Peyer's patch (tissue), 4 donors: ENCODE results near the gene TEAD1. TPM values are rescaled to one million over a fixed set of nuclear protein-coding genes. Genes with fewer than 3 reads are reported as not detected.
A peak's percentile ranks its signal among the peaks of the same experiment; 100 is the strongest.
"Not testable (repeated sequence)": the region's sequence is repeated elsewhere in the genome, so short reads cannot be mapped to it uniquely, and the experiment has no call there.

Experiments used
- DNase-seq, 3 donors: peaks; one replicate each; pipeline ENCODE4 v3.0.0-alpha.2; 2017 to 2019
- H3K27ac ChIP-seq, 4 donors: fragments of 200-600 bp; sonication (generic); one replicate each; pipeline ENCODE4 v1.5.1; 2016 to 2019
- H3K27me3 ChIP-seq, 2 donors: fragments of 200-600 bp; sonication (generic); one replicate each; pipeline ENCODE4 v1.5.1; 2019
- H3K36me3 ChIP-seq, 3 donors: fragments of 200-600 bp; sonication (generic); one replicate each; pipeline ENCODE4 v1.5.1; 2016 to 2019
- H3K4me1 ChIP-seq, 4 donors: fragments of 200-600 bp; sonication (generic); one replicate each; pipeline ENCODE4 v1.5.1; 2016 to 2019
- H3K4me3 ChIP-seq, 4 donors: fragments of 200-600 bp; sonication (generic); 1 replicate in 3 of 4; 2 replicates in 1 of 4; pipeline ENCODE4 v1.5.1; 2016 to 2019; ENCODE audit warnings: mild to moderate bottlenecking in 1 of 4
- H3K9me3 ChIP-seq, 4 donors: fragments of 200-600 bp; sonication (generic); one replicate each; pipeline ENCODE4 v1.5.1; 2016 to 2019; ENCODE audit warnings: mild to moderate bottlenecking in 1 of 4
- POLR2A ChIP-seq, 2 donors: fragments of 450-650 bp; IDR thresholded peaks; one replicate each; pipeline ENCODE4 v1.5.1; 2017; ENCODE audit warnings: antibody characterized with exemption in 2 of 2, mild to moderate bottlenecking in 2 of 2, moderate library complexity in 2 of 2
- total RNA-seq, 4 donors: library from RNA; depleted of rRNA; stranded (reverse); fragments of >200 nt; gene quantifications; one replicate each; pipeline ENCODE4 v1.1.0, GENCODE V29; 2016
- TF ChIP-seq, protein P1 (sequence below), 6 experiments: fragments of 450-650 bp in 4 of 6; fragments of 200-600 bp in 2 of 6; sonication (generic) in 1 of 6; IDR thresholded peaks; one replicate each; pipeline ENCODE4 v1.5.1; 2017 to 2019; ENCODE audit warnings: antibody characterized with exemption in 6 of 6, mild to moderate bottlenecking in 3 of 6, moderate library complexity in 1 of 6

Gene TEAD1
- total RNA-seq, 4 donors from 2014 or later, result 34.5 to 125 (median 65.1) TPM

DNA sequence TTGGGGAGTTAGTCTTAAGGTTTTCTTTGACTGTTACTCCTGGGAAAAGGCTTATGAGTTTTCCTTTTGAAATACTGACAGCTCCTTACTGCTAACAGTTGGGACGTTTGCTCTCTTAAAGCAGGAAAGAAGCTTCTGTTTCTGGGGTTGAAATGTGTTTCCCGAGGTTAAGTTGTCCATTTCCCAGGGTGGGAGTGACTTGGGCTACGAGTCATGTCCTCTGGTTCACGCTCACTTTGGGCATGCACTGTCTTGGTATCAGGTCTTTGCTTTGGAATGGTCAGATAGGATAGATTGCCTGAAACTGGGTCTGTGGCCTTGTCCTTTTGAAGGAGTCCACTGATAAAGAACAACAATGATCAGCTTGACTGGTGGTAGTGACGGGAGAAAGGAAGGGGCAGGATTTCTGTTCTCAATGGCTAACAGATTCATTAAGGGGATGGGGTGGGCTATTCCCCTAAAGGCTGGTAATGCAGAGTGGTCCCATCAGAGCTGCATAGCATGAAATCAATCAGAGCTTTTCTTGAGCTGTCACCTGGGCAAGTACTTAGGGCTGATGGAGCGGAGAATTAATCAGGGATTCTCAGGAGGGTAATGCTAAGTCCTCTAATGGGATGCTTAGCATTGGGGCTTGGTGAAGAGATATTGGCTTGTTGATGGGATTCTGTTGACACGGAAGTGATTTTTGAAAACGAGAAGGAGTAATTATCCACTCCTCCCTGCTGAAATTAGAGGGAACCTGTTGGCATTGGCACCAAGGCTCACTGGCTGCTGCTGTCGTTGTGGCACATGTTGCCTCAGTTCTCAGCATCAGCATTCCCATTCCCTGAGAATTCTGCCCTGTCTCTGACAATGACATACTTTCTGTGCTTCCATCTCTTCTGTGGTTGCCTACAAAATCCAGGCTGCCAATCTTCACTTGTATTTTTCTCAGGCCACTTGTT lies 81.6 kb downstream of the TEAD1 start:
- Histone ChIP-seq H3K9me3 (no peaks in the 10 kb centered on the region), H3K27me3 (no peaks in the 10 kb centered on the region), H3K36me3 (no peaks in the 10 kb centered on the region), H3K4me1 (no peaks in the 10 kb centered on the region), H3K4me3 (no peak overlapping the region), H3K27ac (no peak overlapping the region)
- no peak for DNase-seq
- no peak for TF ChIP-seq POLR2A (IDR thresholded peaks at IDR 0.05)
- TF ChIP-seq, protein P1, sequence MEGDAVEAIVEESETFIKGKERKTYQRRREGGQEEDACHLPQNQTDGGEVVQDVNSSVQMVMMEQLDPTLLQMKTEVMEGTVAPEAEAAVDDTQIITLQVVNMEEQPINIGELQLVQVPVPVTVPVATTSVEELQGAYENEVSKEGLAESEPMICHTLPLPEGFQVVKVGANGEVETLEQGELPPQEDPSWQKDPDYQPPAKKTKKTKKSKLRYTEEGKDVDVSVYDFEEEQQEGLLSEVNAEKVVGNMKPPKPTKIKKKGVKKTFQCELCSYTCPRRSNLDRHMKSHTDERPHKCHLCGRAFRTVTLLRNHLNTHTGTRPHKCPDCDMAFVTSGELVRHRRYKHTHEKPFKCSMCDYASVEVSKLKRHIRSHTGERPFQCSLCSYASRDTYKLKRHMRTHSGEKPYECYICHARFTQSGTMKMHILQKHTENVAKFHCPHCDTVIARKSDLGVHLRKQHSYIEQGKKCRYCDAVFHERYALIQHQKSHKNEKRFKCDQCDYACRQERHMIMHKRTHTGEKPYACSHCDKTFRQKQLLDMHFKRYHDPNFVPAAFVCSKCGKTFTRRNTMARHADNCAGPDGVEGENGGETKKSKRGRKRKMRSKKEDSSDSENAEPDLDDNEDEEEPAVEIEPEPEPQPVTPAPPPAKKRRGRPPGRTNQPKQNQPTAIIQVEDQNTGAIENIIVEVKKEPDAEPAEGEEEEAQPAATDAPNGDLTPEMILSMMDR (IDR thresholded peaks at IDR 0.05), result no peak

DNA sequence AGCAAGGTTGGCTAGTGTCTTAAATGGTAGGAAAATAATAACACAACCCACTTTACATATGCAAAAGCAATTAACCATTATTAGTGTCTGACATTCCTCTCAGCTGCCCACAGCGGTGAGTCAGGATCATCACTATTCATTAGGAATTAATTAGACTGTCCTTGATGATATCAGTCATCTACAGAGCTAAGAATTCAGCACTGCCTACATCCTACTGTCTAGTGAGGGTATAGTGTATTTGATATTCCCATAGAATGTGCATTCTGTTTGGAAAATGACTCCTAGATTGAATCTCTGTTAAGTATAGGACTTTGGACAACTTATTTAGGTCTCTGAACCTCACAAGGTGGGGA lies 82.2 kb downstream of the TEAD1 start:
- Histone ChIP-seq H3K9me3 (no peaks in the 10 kb centered on the region), H3K36me3 (no peaks in the 10 kb centered on the region), H3K27me3 (no peaks in the 10 kb centered on the region), H3K27ac (no peak overlapping the region), H3K4me1 (no peaks in the 10 kb centered on the region), H3K4me3 (no peak overlapping the region)
- TF ChIP-seq, protein P1 (IDR thresholded peaks at IDR 0.05), result no peak
- TF ChIP-seq POLR2A (IDR thresholded peaks at IDR 0.05), result no peak
- DNase-seq, result no peak

DNA sequence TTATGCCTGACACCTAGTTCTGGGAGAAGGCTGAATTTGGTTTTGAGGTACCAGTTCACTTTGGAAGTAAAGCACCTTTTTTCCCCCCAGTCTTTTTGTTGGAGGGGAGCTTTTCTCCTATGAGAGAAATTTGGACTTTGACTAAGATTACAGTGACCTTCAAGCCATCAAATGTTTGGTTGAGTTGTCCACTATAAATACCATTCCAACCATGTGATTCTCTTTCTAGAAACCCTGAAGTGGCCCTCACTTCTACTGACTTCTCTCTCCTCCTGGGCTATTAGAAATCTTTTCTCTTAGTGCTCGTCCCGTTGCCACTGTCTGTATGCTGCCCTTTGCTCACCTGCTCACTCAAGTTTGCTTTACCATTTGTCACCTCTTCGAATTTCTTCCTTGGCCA lies 82.6 kb downstream of the TEAD1 start:
- H3K4me3 ChIP-seq, result no peak overlapping the region
- no peaks in the 10 kb centered on the region for H3K27me3 ChIP-seq
- H3K9me3 ChIP-seq, result no peaks in the 10 kb centered on the region
- no peak overlapping the region for H3K27ac ChIP-seq
- TF ChIP-seq, protein P1 (IDR thresholded peaks at IDR 0.05), result no peak
- no peak for DNase-seq
- H3K4me1 ChIP-seq, result no peaks in the 10 kb centered on the region
- no peaks in the 10 kb centered on the region for H3K36me3 ChIP-seq

DNA sequence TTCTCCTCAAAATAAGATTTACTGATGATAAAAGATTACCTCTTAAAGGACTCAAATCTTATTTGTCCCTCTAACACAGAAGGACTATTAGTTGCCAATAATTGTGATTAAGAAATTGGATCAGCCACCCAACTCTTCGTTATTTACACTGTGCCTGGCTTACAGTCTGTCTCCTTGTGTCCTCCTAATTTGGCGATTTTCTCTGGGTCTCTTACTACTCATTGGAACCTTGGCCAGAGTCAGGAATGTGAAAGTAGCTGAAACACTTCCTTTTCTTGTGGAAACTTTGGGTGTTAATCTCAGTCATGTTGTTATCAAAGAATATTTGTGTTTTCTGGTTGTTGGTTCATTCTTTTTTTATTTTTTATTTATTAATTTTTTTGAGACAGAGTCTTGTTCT lies 83.2 kb downstream of the TEAD1 start:
- H3K36me3 ChIP-seq, result no peaks in the 10 kb centered on the region
- no peak for TF ChIP-seq POLR2A (IDR thresholded peaks at IDR 0.05)
- TF ChIP-seq, protein P1 (IDR thresholded peaks at IDR 0.05), result no peak
- H3K27me3 ChIP-seq, result no peaks in the 10 kb centered on the region
- no peak overlapping the region for H3K4me3 ChIP-seq
- DNase-seq, result no peak
- no peaks in the 10 kb centered on the region for H3K4me1 ChIP-seq
- no peak overlapping the region for H3K27ac ChIP-seq
- no peaks in the 10 kb centered on the region for H3K9me3 ChIP-seq

DNA sequence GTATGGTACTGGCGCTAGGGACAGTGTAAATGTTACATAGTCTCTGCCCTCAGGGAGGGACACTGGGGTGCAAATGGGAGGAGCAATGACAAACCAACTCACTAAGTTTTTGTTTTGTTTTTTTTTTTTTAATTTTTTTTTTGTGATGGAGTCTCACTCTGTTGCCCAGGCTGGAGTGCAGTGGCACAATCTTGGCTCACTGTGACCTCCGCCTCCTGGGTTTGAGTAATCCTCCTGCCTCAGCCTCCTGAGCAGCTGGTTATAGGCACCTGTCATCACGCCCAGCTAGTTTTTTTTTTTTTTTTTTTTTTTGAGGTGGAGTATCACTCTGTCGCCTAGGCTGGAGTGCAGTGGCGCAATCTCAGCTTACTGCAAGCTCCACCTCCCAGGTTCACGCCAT lies 83.9 kb downstream of the TEAD1 start:
- H3K36me3 ChIP-seq, H3K27me3 ChIP-seq, H3K4me3 ChIP-seq, H3K4me1 ChIP-seq, H3K9me3 ChIP-seq, DNase-seq, H3K27ac ChIP-seq: not testable (repeated sequence)

DNA sequence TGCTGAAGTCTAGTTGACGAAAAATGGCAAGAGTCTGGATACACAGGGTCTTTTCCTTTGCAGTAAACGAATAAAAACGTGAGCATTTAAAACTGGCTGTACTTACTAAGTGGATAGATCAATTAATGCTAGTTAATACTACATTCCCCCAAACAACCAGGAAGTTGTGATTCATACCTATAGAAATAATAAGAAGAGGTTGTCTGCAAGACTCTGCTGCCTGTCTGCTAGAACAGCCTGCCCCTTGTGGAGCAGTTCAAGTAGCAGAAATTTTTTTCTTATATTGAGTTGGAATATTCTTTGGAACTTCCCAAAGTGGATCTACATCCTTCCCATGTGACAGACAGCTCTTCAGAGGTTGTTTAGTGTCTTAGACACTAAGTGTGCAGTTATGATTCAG lies 86.8 kb downstream of the TEAD1 start:
- Histone ChIP-seq H3K27me3 (no peaks in the 10 kb centered on the region), H3K36me3 (no peaks in the 10 kb centered on the region), H3K9me3 (no peaks in the 10 kb centered on the region), H3K4me1 (no peaks in the 10 kb centered on the region), H3K27ac (no peak overlapping the region), H3K4me3 (no peak overlapping the region)
- TF ChIP-seq, protein P1 (IDR thresholded peaks at IDR 0.05), result peak in 1 of 6 experiments; percentile 3
- no peak for TF ChIP-seq POLR2A (IDR thresholded peaks at IDR 0.05)
- DNase-seq, result no peak
